ENCODE results near the gene CDC73. TPM values are rescaled to one million over a fixed set of nuclear protein-coding genes. Genes with fewer than 3 reads are reported as not detected.
A peak's percentile ranks its signal among the peaks of the same experiment; 100 is the strongest.
"Not testable (repeated sequence)": the region's sequence is repeated elsewhere in the genome, so short reads cannot be mapped to it uniquely, and the experiment has no call there.

CDC73 gene
- total RNA-seq, 2 experiments from 2014 or later: 51.8 to 53.8 TPM

DNA sequence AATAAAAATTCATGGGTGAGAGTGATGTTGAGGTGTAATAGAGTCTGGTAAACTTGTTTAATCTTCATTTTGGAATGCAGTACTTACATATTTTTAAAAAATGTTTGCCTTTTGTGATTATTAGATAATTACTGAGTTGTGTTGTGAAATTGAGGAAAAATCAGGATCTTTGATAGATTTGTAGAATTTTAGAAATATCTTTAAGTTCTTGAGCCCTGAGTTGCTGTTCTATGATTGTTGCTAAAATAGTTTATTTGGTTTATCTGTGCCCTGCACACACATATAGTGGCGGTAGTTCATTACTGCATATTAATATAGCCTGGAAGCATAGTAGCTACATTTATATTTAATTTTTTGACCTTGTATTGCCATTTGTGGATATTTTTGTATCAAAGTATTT is 62.9 kb downstream of the CDC73 start:
- Mint-ChIP-seq H3K4me1 (ENCODE audit: low read depth) (peaks cover 18% of the 10 kb centered on the region), H3K36me3 (ENCODE audit: low read depth) (peaks cover 2% of the 10 kb centered on the region), H3K27ac (no peak overlapping the region), H3K27me3 (ENCODE audit: low read depth) (no peaks in the 10 kb centered on the region), H3K9me3 (ENCODE audit: insufficient read depth) (no peaks in the 10 kb centered on the region), H3K4me3 (peak overlapping the region; percentile 36)
- ChIA-PET POLR2A (interaction anchor here (1.4 kb wide), 1 partner anchor 63 kb away, joined by 3 read pairs; the partner anchor contains the start of gene CDC73), CTCF (interaction anchor here (1.3 to 1.9 kb wide), 3 partner anchors 355 to 1110 kb away, joined by 3 to 5 read pairs (median 4); no protein-coding TSS in a partner anchor)
- DNase-seq (no peak), ATAC-seq (no peak)

DNA sequence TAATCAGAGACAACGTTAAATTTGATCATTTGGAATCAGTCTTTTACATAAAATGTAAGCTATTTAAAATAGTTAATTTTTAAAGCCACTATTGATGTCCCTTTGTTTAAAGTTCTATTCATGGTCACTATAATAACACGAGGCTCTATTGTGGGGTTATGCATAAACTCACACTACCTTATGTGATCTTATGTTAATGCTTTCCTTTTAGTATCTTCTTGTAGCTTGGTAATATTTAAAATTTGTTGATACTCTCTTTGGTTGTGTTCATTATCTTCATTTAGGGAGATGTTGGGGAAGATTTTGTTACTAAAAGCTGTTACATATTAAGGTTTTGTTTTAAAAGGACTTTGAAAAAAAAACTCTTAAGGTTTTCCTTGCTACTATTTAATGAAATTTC is 63.4 kb downstream of the CDC73 start:
- ATAC-seq (no peak), DNase-seq (no peak)
- Mint-ChIP-seq H3K9me3 (ENCODE audit: insufficient read depth) (no peaks in the 10 kb centered on the region), H3K4me1 (ENCODE audit: low read depth) (peaks cover 22% of the 10 kb centered on the region), H3K27me3 (ENCODE audit: low read depth) (no peaks in the 10 kb centered on the region), H3K27ac (no peak overlapping the region), H3K4me3 (peak overlapping the region; percentile 17), H3K36me3 (ENCODE audit: low read depth) (peaks cover 6% of the 10 kb centered on the region)
- ChIA-PET CTCF (interaction anchor here (1.3 to 1.9 kb wide), 4 partner anchors 154 to 1110 kb away, joined by 3 to 5 read pairs (median 4); no protein-coding TSS in a partner anchor), POLR2A (interaction anchor here (1.4 kb wide), 1 partner anchor 63 kb away, joined by 3 read pairs; the partner anchor contains the start of gene CDC73)

DNA sequence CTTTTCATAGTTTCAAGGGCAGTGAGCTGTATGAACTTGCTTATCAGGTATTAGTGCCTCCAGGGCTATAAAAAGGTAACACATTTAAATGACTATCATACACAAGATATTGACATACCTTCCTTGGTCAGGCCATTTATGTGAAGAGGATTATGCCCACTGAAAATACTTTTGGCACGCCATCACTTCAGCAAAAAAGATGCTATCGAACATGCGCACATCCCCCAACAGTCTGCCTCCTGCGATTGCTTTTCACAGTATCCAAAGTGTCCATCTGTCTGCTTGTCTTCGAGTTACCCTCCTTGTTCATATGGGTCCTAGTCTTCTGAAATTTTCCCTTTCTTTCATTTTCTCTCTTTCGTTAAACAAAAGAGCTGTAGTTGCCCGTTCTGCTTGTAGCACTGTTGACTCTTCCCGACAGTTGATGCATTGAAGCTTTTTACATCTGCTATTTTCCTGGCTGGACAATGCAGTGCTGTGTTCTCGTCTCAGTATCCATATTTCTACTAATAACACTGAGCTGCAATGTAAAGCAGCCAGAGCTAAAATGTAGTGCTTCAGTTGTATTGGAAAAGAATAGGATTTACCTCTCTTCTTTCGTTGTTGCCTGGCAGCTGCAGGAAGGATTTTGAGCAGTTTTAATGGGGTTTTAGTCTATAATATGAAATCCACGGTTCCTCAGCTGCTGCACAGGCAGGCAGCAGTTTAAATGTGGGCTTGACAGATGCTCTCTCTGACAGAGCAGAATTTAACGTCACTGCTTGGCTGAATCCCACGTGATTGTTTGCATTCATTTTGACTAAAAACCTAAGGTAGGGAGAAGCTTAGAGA is 64.3 kb downstream of the CDC73 start, which contains the start of gene B3GALT2:
Gene B3GALT2 (minus strand): TSS at position 713 of the 831 bp plus-strand sequence. CDS start 5,051 bp downstream, outside the sequence.
- Mint-ChIP-seq H3K4me3 (peak within 1 kb of the TSS; percentile 44), H3K27me3 (ENCODE audit: low read depth) (no peaks in the 10 kb centered on the region), H3K36me3 (ENCODE audit: low read depth) (peaks cover 13% of the 10 kb centered on the region), H3K4me1 (ENCODE audit: low read depth) (peaks cover 28% of the 10 kb centered on the region), H3K27ac (peak within 1 kb of the TSS; percentile 28), H3K9me3 (ENCODE audit: insufficient read depth) (no peaks in the 10 kb centered on the region)
- DNase-seq (no peak), ATAC-seq (peak; percentile 57)
- POLR2A ChIA-PET: interaction anchor here (0.6 kb wide), 1 partner anchor 267 kb away, joined by 3 read pairs; no protein-coding TSS in a partner anchor
- CTCF ChIA-PET: interaction anchor here (0.7 to 1.9 kb wide), 5 partner anchors 43 to 1109 kb away, joined by 3 to 5 read pairs (median 4); no protein-coding TSS in a partner anchor

DNA sequence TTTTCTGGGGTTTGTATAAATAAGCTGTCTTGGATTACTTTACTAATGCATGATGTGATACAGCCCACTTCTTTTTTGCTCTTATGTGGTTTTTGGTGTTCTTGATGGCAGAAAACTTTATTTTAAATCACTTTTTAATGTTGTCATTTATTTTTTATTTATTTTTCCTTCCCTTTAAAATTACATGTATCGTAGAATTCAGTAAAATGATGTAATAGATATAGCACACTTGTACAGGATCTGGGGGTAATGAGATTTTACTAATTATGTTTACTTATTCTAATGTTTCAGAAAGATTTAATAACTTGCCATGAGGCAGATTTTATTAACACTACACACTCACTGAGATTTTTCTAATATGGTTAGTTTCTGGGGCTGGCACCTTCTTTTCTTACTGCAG is 65.3 kb downstream of the CDC73 start:
- H3K9me3 Mint-ChIP-seq (ENCODE audit: insufficient read depth): peaks cover under 1% of the 10 kb centered on the region
- ATAC-seq: no peak
- CTCF ChIA-PET: interaction anchor here (0.7 to 1.8 kb wide), 3 partner anchors 44 to 152 kb away, joined by 3 to 4 read pairs (median 4); no protein-coding TSS in a partner anchor
- POLR2A ChIA-PET: interaction anchor here (0.6 kb wide), 1 partner anchor 266 kb away, joined by 3 read pairs; no protein-coding TSS in a partner anchor
- no peak overlapping the region for H3K27ac Mint-ChIP-seq
- peaks cover 28% of the 10 kb centered on the region for H3K4me1 Mint-ChIP-seq (ENCODE audit: low read depth)
- H3K27me3 Mint-ChIP-seq (ENCODE audit: low read depth): no peaks in the 10 kb centered on the region
- no peak overlapping the region for H3K4me3 Mint-ChIP-seq
- peaks cover 18% of the 10 kb centered on the region for H3K36me3 Mint-ChIP-seq (ENCODE audit: low read depth)
- no peak for DNase-seq

DNA sequence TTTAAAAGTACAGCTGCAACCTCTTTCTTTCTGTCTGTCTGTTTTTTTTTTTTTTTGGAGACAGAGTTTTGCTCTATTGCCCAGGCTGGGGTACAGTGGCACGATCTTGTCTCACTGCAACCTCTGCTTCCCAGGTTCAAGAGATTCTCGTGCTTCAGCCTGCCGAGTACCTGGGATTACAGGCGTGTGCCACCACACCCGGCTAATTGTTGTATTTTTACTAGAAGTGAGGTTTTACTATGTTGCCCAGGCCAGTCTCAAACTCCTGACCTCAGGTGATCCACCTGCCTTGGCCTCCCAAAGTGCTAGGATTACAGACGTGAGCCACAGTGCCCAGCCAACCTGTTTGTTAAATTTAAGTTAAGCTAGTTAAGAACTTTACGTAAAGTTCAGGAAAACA is 67.1 kb downstream of the CDC73 start:
- H3K27me3 Mint-ChIP-seq (ENCODE audit: low read depth); H3K4me3 Mint-ChIP-seq; H3K9me3 Mint-ChIP-seq (ENCODE audit: insufficient read depth); DNase-seq; ATAC-seq; H3K27ac Mint-ChIP-seq; POLR2A ChIA-PET: not testable (repeated sequence)
- H3K36me3 Mint-ChIP-seq (ENCODE audit: low read depth): peaks cover 32% of the 10 kb centered on the region
- CTCF ChIA-PET: interaction anchor here (1.2 kb wide), 1 partner anchor 45 kb away, joined by 4 read pairs; no protein-coding TSS in a partner anchor
- H3K4me1 Mint-ChIP-seq (ENCODE audit: low read depth): peaks cover 27% of the 10 kb centered on the region

DNA sequence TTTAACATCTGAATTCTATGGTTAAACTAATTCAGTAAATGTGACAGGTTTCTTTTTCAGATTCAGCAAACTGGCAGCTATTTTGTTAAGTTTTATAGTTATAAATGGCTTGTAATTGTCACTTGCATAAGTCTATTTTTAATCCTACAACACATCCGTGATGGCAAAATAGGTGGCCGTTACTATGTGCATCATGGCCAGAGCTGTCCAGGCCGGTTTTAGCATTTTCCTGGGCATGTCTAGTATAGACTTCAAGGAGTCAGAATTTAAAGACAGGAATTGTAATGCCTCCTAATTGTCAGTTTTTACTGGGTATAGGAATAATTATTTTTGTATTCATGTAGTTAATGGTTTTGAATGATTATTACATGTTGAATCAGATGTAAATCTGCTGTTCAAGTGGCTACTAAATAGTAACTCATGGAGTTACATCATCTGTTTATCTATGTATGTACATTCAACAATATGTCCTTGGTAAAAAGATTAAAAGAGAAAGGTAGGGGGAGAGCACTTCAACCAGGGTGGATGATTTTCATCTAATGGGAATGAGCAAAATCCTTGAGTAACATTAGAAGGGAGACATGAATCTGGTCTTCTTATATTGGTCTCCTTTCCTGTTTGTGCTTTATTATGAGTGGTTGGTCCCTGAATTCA is 67.7 kb downstream of the CDC73 start:
- ChIA-PET POLR2A (no interaction called here), CTCF (interaction anchor here (0.9 to 1.2 kb wide), 2 partner anchors 46 kb away, joined by 4 read pairs; no protein-coding TSS in a partner anchor)
- peaks cover 9% of the 10 kb centered on the region for H3K9me3 Mint-ChIP-seq (ENCODE audit: insufficient read depth)
- H3K36me3 Mint-ChIP-seq (ENCODE audit: low read depth): peaks cover 37% of the 10 kb centered on the region
- no peak overlapping the region for H3K4me3 Mint-ChIP-seq
- H3K4me1 Mint-ChIP-seq (ENCODE audit: low read depth): peaks cover 23% of the 10 kb centered on the region
- no peaks in the 10 kb centered on the region for H3K27me3 Mint-ChIP-seq (ENCODE audit: low read depth)
- no peak for DNase-seq
- H3K27ac Mint-ChIP-seq: no peak overlapping the region
- ATAC-seq: no peak

DNA sequence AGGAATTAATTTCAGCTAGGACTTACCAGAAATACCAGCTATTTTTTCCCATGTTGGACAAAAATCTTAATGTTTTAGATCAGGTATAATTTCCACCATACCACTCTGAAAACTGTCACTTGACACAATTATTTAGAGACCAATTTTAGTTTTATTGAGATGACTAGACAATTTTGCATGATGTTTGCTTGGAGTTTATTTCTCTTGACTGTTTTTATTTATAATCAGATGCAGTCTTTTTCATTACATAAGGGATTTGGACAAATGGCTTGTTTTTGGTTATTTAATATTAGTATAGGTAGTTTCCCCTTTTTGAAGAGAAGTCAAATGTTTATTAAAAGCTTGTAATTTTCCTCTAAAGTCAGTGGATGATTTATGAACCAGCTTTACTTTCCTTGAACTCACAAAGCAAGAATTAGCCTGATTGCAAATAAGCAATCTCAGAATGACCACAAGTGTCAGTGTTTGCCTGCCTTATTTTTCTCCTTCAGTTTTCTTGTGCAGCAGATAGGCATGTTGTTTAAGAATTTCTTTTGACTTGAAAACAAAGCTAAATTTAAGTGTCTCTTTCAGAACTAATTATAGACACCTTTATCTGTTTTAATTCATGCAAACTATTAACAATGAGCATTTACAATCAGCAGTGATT is 68.4 kb downstream of the CDC73 start:
- ChIA-PET CTCF (interaction anchor here (0.9 kb wide), 1 partner anchor 47 kb away, joined by 4 read pairs; no protein-coding TSS in a partner anchor), POLR2A (no interaction called here)
- ATAC-seq: no peak
- peaks cover 40% of the 10 kb centered on the region for H3K36me3 Mint-ChIP-seq (ENCODE audit: low read depth)
- H3K9me3 Mint-ChIP-seq (ENCODE audit: insufficient read depth): peaks cover 9% of the 10 kb centered on the region
- H3K4me1 Mint-ChIP-seq (ENCODE audit: low read depth): peaks cover 23% of the 10 kb centered on the region
- H3K27ac Mint-ChIP-seq: no peak overlapping the region
- no peak for DNase-seq
- H3K4me3 Mint-ChIP-seq: no peak overlapping the region
- H3K27me3 Mint-ChIP-seq (ENCODE audit: low read depth): no peaks in the 10 kb centered on the region

DNA sequence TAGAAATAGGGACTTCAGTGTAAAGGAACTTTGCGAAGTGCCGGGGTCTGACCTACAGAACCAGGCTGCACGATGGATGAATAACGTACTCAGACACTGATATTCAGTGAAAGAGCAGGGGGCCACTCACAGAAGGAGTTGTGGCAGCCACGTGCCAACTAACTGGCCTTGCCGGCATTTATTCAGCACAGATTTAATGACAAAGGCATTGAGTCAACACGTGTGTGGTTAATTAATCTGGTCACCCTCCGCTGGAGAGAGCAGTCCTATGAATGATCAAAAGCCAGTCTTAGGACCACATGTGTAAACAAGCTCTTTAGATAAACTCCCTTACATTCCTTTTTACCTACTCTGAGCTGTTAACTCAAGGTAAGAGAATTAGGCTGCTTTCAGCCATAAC is 70.8 kb downstream of the CDC73 start:
- H3K4me1 Mint-ChIP-seq (ENCODE audit: low read depth): peaks cover 14% of the 10 kb centered on the region
- peaks cover 9% of the 10 kb centered on the region for H3K9me3 Mint-ChIP-seq (ENCODE audit: insufficient read depth)
- peaks cover 44% of the 10 kb centered on the region for H3K36me3 Mint-ChIP-seq (ENCODE audit: low read depth)
- H3K27me3 Mint-ChIP-seq (ENCODE audit: low read depth): no peaks in the 10 kb centered on the region
- DNase-seq (no peak), ATAC-seq (no peak)
- no peak overlapping the region for H3K4me3 Mint-ChIP-seq
- ChIA-PET POLR2A (no interaction called here), CTCF (no interaction called here)
- no peak overlapping the region for H3K27ac Mint-ChIP-seq

DNA sequence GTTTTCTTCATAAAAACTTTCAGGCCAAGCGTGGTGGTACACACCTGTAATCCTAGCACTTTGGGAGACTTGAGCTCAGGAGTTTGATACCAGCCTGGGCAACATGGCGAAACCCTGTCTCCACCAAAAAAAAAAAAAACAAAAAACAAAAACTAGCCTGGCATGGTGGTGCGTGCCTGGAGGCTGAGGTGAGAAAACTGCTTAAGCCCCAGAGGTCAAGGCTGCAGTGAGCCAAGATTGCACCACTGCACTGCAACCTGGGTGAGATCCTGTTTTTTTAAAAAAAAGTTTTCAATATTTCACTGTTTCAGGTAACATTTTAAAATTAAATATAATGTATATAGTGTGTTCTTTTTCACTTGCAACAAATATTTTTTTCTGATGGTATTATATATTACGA is 78.1 kb downstream of the CDC73 start:
- POLR2A ChIA-PET: no interaction called here
- Mint-ChIP-seq H3K4me3 (no peak overlapping the region), H3K4me1 (ENCODE audit: low read depth) (peaks cover 2% of the 10 kb centered on the region), H3K27ac (no peak overlapping the region), H3K9me3 (ENCODE audit: insufficient read depth) (no peaks in the 10 kb centered on the region), H3K27me3 (ENCODE audit: low read depth) (no peaks in the 10 kb centered on the region), H3K36me3 (ENCODE audit: low read depth) (peaks cover 36% of the 10 kb centered on the region)
- CTCF ChIA-PET: no interaction called here
- DNase-seq (no peak), ATAC-seq (no peak)

DNA sequence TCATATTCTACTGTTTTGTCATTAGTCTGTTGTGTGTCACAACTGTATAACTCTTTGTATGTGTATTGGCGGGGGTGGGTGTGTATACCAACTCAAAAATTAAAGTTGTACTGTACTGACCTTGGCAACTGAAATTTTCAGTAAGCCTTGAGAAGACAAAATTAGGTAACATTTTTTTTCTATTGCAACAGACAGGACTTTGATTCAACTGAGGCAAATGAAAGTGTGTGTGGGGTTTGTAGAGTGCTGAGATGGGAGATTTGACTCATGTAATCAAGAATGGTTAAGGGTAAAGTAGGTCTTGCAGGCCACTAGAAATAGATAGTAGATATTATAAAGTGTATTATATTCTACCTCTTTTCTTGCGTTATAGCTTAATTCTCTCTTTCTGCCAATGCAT is 79.2 kb downstream of the CDC73 start:
- no peak overlapping the region for H3K27ac Mint-ChIP-seq
- ATAC-seq (no peak), DNase-seq (no peak)
- no peaks in the 10 kb centered on the region for H3K27me3 Mint-ChIP-seq (ENCODE audit: low read depth)
- peaks cover 3% of the 10 kb centered on the region for H3K4me1 Mint-ChIP-seq (ENCODE audit: low read depth)
- CTCF ChIA-PET: no interaction called here
- POLR2A ChIA-PET: no interaction called here
- H3K4me3 Mint-ChIP-seq: no peak overlapping the region
- H3K36me3 Mint-ChIP-seq (ENCODE audit: low read depth): peaks cover 43% of the 10 kb centered on the region
- peaks cover 3% of the 10 kb centered on the region for H3K9me3 Mint-ChIP-seq (ENCODE audit: insufficient read depth)

DNA sequence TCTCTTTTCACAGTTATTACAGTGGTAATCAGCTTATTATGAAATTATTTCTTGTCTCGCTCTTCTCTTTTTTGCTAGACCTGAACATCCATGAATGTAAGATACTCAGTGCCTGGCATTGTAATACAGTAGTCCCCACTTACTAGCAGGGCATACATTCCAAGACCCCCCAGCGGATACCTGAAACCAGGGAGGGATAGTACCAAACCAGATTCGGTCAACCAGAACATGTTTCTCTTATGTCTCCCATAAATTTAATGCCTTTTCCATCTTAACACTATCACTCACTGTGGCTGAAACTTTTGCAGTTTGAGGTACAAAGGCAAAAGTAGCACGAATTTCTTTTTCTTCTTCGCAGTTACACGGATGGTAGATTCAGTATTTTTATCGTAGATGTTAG is 89.2 kb downstream of the CDC73 start:
- no peak for ATAC-seq
- CTCF ChIA-PET: no interaction called here
- peaks cover 76% of the 10 kb centered on the region for H3K36me3 Mint-ChIP-seq (ENCODE audit: low read depth)
- H3K27ac Mint-ChIP-seq: no peak overlapping the region
- H3K27me3 Mint-ChIP-seq (ENCODE audit: low read depth): no peaks in the 10 kb centered on the region
- no peak for DNase-seq
- peaks cover 8% of the 10 kb centered on the region for H3K4me1 Mint-ChIP-seq (ENCODE audit: low read depth)
- POLR2A ChIA-PET: no interaction called here
- H3K9me3 Mint-ChIP-seq (ENCODE audit: insufficient read depth): peaks cover 23% of the 10 kb centered on the region
- no peak overlapping the region for H3K4me3 Mint-ChIP-seq

All from activated CD8-positive, alpha-beta T cell treated with anti-CD3 and anti-CD28 coated beads, Interleukin-2, amount 10 ng/mL, durations not matched to agents 7 days and 5 days (primary cell).